Body of pancreas (tissue), 4 donors: ENCODE measurements around the gene C1orf198. TPM values are rescaled to one million over a fixed set of nuclear protein-coding genes. Genes with fewer than 3 reads are reported as not detected.
A peak's percentile ranks its signal among the peaks of the same experiment; 100 is the strongest.

Experiments
- ATAC-seq: fragments of 150-250 bp; one replicate; pipeline ENCODE4 v1.9.1; 2016
- DNase-seq, 4 donors: peaks; one replicate each; pipeline ENCODE4 v3.0.0-alpha.2; 2019
- H3K27ac ChIP-seq, 4 donors: fragments of 200-600 bp; sonication (generic); 1 replicate in 3 of 4; 2 replicates in 1 of 4; pipeline versions ENCODE4 v1.5.1 to v1.6.1; 2016 to 2019; ENCODE audit warnings: mild to moderate bottlenecking in 1 of 4, mixed read lengths in 1 of 4, moderate library complexity in 1 of 4
- H3K27me3 ChIP-seq, 2 donors: fragments of 200-600 bp; sonication (generic); one replicate each; pipeline ENCODE4 v1.6.0; 2016; ENCODE audit warnings: mild to moderate bottlenecking in 1 of 2
- H3K36me3 ChIP-seq, 2 donors: fragments of 200-600 bp; sonication (generic); replicated peaks in 1 of 2; 2 replicates each; pipeline ENCODE4 v1.5.1; 2016; ENCODE audit warnings: low read depth in 2 of 2; ENCODE audit not compliant: insufficient read depth in 1 of 2
- H3K4me1 ChIP-seq: fragments of 200-600 bp; sonication (generic); one replicate; pipeline ENCODE4 v1.6.0; 2016
- H3K4me3 ChIP-seq, 2 donors: fragments of 200-600 bp; sonication (generic); 1 replicate in 1 of 2; 2 replicates in 1 of 2; pipeline ENCODE4 v1.5.1; 2016 to 2019
- H3K9me3 ChIP-seq, 3 donors: fragments of 200-600 bp; sonication (generic); 1 replicate in 2 of 3; 2 replicates in 1 of 3; pipeline ENCODE4 v1.5.1; 2016
- POLR2A ChIP-seq, 3 donors: fragments of 450-650 bp; IDR thresholded peaks; one replicate each; pipeline ENCODE4 v1.6.1; 2016; ENCODE audit warnings: antibody characterized with exemption in 3 of 3, mild to moderate bottlenecking in 2 of 3
- WGBS, 2 donors: methylation state at CpG; one replicate each; pipeline ENCODE4 v1.1.5; 2017; 5-methylcytosine and 5-hydroxymethylcytosine counted together
- intact Hi-C: fragments of 100-400 bp; cut with DNase I; formaldehyde crosslinking; loops from one replicate; pipeline ENCODE4 v1.15.1; 2023
- total RNA-seq, 2 donors: library from RNA; depleted of rRNA; stranded (reverse); fragments of >200 nt; gene quantifications; one replicate each; pipeline ENCODE4 v1.1.0, GENCODE V29; 2016
- TF ChIP-seq, protein P1 (sequence below), 7 experiments: fragments of 450-650 bp in 4 of 7; fragments of 200-600 bp in 3 of 7; sonication (generic) in 3 of 7; IDR thresholded peaks; one replicate each; pipeline ENCODE4 v1.5.1; 2016 to 2019; ENCODE audit warnings: antibody characterized with exemption in 7 of 7

Gene C1orf198
- 10 to 100 TPM; 29.0 to 66.7 TPM for total RNA-seq

- ATAC-seq, result peak; percentile 88
- intact Hi-C loops, result no loop called here
- TF ChIP-seq, protein P1, sequence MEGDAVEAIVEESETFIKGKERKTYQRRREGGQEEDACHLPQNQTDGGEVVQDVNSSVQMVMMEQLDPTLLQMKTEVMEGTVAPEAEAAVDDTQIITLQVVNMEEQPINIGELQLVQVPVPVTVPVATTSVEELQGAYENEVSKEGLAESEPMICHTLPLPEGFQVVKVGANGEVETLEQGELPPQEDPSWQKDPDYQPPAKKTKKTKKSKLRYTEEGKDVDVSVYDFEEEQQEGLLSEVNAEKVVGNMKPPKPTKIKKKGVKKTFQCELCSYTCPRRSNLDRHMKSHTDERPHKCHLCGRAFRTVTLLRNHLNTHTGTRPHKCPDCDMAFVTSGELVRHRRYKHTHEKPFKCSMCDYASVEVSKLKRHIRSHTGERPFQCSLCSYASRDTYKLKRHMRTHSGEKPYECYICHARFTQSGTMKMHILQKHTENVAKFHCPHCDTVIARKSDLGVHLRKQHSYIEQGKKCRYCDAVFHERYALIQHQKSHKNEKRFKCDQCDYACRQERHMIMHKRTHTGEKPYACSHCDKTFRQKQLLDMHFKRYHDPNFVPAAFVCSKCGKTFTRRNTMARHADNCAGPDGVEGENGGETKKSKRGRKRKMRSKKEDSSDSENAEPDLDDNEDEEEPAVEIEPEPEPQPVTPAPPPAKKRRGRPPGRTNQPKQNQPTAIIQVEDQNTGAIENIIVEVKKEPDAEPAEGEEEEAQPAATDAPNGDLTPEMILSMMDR (IDR thresholded peaks at IDR 0.05), result no peak
- peak; percentile 70 to 83 (median 76) for TF ChIP-seq POLR2A (IDR thresholded peaks at IDR 0.05)
- H3K27me3 ChIP-seq, result no peaks in the 10 kb centered on the region
- H3K4me1 ChIP-seq, result peaks cover 60% of the 10 kb centered on the region
- peaks cover 0 to 4% (median 0%) of the 10 kb centered on the region in 3 donors for H3K9me3 ChIP-seq
- H3K27ac ChIP-seq, result peak within 1 kb of the TSS; percentile 94 to 97 (median 95)
- H3K4me3 ChIP-seq, result peak within 1 kb of the TSS; percentile 92 to 96
- H3K36me3 ChIP-seq, result no peaks in the 10 kb centered on the region
- DNase-seq, result peak; percentile 68 to 83 (median 82)
- 1 to 2% methylated on average over 10 to 71 of the region's 96 CpGs for WGBS, 2 donors
Measured at GRCh38 chr1:230867903-230868735, at the start of gene C1orf198. TSS of gene C1orf198 (minus strand) at chr1:230868521. CDS start at chr1:230868512, 9 bp downstream.

DNA sequence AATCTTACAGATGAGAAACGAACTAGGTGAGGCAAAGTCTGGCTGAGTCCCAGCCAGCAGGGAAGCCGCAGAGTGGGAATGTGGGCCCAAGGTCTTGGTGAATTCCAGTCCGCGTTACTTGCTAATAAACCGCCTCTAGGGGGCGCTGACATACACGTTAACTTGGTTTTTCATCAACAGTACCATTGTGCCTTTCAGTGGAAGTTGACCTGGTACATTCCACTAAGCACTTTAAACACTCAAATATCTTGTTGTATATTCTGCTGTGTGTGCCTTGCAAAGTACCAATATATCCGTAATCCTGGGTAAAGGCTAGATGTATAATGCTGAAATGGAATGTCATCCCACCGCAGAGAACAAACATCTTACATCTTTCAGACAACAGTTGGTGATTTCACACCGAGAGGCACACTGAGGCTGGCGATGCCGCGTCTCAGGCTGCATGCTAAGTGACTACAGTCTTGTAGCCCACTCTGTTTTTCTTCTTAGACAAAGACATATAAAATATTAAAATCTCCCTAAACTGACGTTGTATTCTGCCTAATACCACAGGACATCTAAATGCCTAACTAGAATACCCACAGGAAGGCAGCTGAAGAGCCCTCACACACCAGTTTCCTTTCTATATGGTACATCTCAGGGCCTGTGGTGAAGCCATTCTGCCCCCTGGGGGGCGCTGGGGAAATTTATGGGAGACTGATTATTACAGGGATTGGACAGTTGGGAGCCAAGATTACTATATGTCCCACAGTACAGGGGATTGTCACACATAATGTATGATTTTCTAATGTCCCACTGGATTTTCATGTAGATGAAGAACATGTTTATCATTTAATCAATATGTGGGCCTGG is 49.2 kb upstream of the C1orf198 start:
- Histone ChIP-seq H3K27ac (no peak overlapping the region), H3K36me3 (peaks cover 0 to 6% of the 10 kb centered on the region in 2 donors), H3K9me3 (no peaks in the 10 kb centered on the region), H3K27me3 (no peaks in the 10 kb centered on the region), H3K4me3 (no peak overlapping the region), H3K4me1 (no peaks in the 10 kb centered on the region)
- DNase-seq (peak; percentile 88 to 93 (median 91)), ATAC-seq (peak; percentile 86)
- TF ChIP-seq POLR2A (IDR thresholded peaks at IDR 0.05), result no peak
- TF ChIP-seq, protein P1 (IDR thresholded peaks at IDR 0.05), result peak; percentile 45 to 82 (median 76)
- 42 to 44% methylated on average over 15 of the region's 15 CpGs for WGBS, 2 donors
- intact Hi-C loops, result loop anchor here (10.0 kb wide), 1 partner anchor 297 kb away; no protein-coding TSS in a partner anchor

- H3K27me3 ChIP-seq, result no peaks in the 10 kb centered on the region
- ATAC-seq (no peak), DNase-seq (no peak)
- H3K4me3 ChIP-seq, result no peak overlapping the region
- no peak overlapping the region for H3K27ac ChIP-seq
- no peak for TF ChIP-seq POLR2A (IDR thresholded peaks at IDR 0.05)
- TF ChIP-seq, protein P1 (IDR thresholded peaks at IDR 0.05), result no peak
- no peaks in the 10 kb centered on the region for H3K9me3 ChIP-seq
- H3K36me3 ChIP-seq, result peaks cover 0 to 6% of the 10 kb centered on the region in 2 donors
- H3K4me1 ChIP-seq, result no peaks in the 10 kb centered on the region
- intact Hi-C loops, result loop anchor here (10.0 kb wide), 1 partner anchor 298 kb away; no protein-coding TSS in a partner anchor
- WGBS, 2 donors, result 77 to 79% methylated on average over 8 of the region's 8 CpGs
Measured at GRCh38 chr1:230916587-230917283, 48.4 kb upstream of the C1orf198 start.

DNA sequence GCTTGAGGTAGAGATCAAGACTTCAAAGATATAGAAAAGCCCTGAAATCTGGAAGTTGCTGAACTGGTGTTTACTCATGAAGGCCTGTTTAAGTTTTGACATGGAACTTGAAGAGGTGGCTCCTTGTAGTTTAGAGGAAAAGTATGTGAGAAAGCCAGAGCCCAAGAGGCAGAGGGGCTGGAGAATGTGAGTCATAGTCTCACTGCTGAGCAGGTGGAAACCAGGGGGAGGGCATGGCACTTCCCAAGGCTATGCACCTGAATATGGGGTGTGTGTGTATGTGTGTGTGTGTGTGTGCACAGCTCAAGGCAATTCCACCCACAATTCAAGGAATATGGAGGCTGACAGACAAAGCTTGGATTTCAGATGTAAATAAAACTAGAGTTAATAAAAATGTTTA is 46.8 kb upstream of the C1orf198 start:
- Histone ChIP-seq H3K27me3 (no peaks in the 10 kb centered on the region), H3K9me3 (no peaks in the 10 kb centered on the region), H3K36me3 (peaks cover 0 to 10% of the 10 kb centered on the region in 2 donors), H3K27ac (no peak overlapping the region), H3K4me3 (no peak overlapping the region), H3K4me1 (no peaks in the 10 kb centered on the region)
- intact Hi-C loops, result loop anchor here (10.0 kb wide), 1 partner anchor 300 kb away; no protein-coding TSS in a partner anchor
- no peak for ATAC-seq
- TF ChIP-seq, protein P1 (IDR thresholded peaks at IDR 0.05), result no peak
- no peak for TF ChIP-seq POLR2A (IDR thresholded peaks at IDR 0.05)
- peak in 1 of 4 donors; percentile 55 for DNase-seq
